GM21423 (cell line): ENCODE results near the gene CYP2F1.
"Not testable (repeated sequence)": the region's sequence is repeated elsewhere in the genome, so short reads cannot be mapped to it uniquely, and the experiment has no call there.

Experiments used
- ATAC-seq: cut with Tn5 transposase; IDR thresholded peaks from one replicate; pipeline ENCODE4 v1.9.1; 2021; ENCODE audit warnings: mild to moderate bottlenecking, moderate library complexity; ENCODE audit not compliant: unreplicated experiment

Gene CYP2F1

GRCh38 chr19:41114132-41114531 is at the start of gene CYP2F1:
Gene CYP2F1 (plus strand): TSS chr19:41114432. CDS start chr19:41116189, 1,757 bp downstream.
- ATAC-seq, result no peak

GRCh38 chr19:41064974-41065569 is 49.2 kb upstream of the CYP2F1 start:
- no peak for ATAC-seq

GRCh38 chr19:41076286-41076685 is 37.9 kb upstream of the CYP2F1 start:
- ATAC-seq, result no peak

GRCh38 chr19:41083516-41083915 is 30.7 kb upstream of the CYP2F1 start:
- ATAC-seq, result no peak

- ATAC-seq, result no peak
Measured at GRCh38 chr19:41085748-41086415, 28.4 kb upstream of the CYP2F1 start.

- ATAC-seq, result no peak
Measured at GRCh38 chr19:41088151-41088550, 26.1 kb upstream of the CYP2F1 start, which contains the start of gene CYP2A13. Gene CYP2A13 (plus strand): TSS chr19:41088451. CDS start chr19:41088472, 21 bp downstream.

GRCh38 chr19:41089959-41090358 is 24.3 kb upstream of the CYP2F1 start:
- ATAC-seq, result no peak

GRCh38 chr19:41095703-41096102 is 18.5 kb upstream of the CYP2F1 start:
- ATAC-seq, result no peak

- no peak for ATAC-seq
Measured at GRCh38 chr19:41096353-41096752, 17.9 kb upstream of the CYP2F1 start.

- ATAC-seq, result no peak
Measured at GRCh38 chr19:41097302-41097701, 16.9 kb upstream of the CYP2F1 start.

- no peak for ATAC-seq
Measured at GRCh38 chr19:41098762-41099161, 15.5 kb upstream of the CYP2F1 start.

GRCh38 chr19:41102210-41102609 is 12.0 kb upstream of the CYP2F1 start:
- ATAC-seq, result not testable (repeated sequence)

GRCh38 chr19:41106177-41106576 is 8.1 kb upstream of the CYP2F1 start:
- no peak for ATAC-seq

- no peak for ATAC-seq
Measured at GRCh38 chr19:41111296-41111695, 2.9 kb upstream of the CYP2F1 start.

GRCh38 chr19:41111750-41112295 is 2.4 kb upstream of the CYP2F1 start:
- no peak for ATAC-seq

- no peak for ATAC-seq
Measured at GRCh38 chr19:41112728-41113290, 1.4 kb upstream of the CYP2F1 start.

GRCh38 chr19:41116261-41116660 is 2.0 kb downstream of the CYP2F1 start:
- ATAC-seq, result no peak

- not testable (repeated sequence) for ATAC-seq
Measured at GRCh38 chr19:41120929-41121911, 7.0 kb downstream of the CYP2F1 start.

- not testable (repeated sequence) for ATAC-seq
Measured at GRCh38 chr19:41122846-41123245, 8.6 kb downstream of the CYP2F1 start.

GRCh38 chr19:41123716-41124294 is 9.6 kb downstream of the CYP2F1 start:
- ATAC-seq, result no peak
